Thyroid gland (tissue), 4 donors: ENCODE data around the gene MYOG.

Source experiments
- POLR2A ChIP-seq, 2 donors: fragments of 450-650 bp; IDR thresholded peaks; one replicate each; pipeline ENCODE4 v1.6.1; 2017; ENCODE audit warnings: antibody characterized with exemption in 2 of 2, mild to moderate bottlenecking in 2 of 2, moderate library complexity in 1 of 2
- TF ChIP-seq, protein P1 (sequence below), 6 experiments: fragments of 200-600 bp in 3 of 6; fragments of 450-650 bp in 3 of 6; sonication (generic) in 3 of 6; IDR thresholded peaks; one replicate each; pipeline ENCODE4 v1.5.1; 2016 to 2019; ENCODE audit warnings: antibody characterized with exemption in 6 of 6, mild to moderate bottlenecking in 2 of 6, inconsistent platforms in 1 of 6, moderate library complexity in 1 of 6

DNA sequence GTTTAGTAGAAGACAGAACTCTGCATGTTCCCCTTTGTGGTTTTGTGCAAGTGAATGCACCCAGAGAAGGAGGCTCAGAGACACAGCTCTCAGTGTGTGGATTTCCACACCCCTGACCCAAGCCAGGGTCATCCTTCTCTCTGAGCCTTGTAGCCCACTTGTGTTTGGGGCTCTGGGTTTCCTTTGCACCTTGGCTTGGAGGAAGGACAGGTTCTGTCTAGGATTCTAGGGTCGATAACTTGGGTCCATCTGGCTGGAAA is 27.2 kb downstream of the MYOG start:
- TF ChIP-seq, protein P1, sequence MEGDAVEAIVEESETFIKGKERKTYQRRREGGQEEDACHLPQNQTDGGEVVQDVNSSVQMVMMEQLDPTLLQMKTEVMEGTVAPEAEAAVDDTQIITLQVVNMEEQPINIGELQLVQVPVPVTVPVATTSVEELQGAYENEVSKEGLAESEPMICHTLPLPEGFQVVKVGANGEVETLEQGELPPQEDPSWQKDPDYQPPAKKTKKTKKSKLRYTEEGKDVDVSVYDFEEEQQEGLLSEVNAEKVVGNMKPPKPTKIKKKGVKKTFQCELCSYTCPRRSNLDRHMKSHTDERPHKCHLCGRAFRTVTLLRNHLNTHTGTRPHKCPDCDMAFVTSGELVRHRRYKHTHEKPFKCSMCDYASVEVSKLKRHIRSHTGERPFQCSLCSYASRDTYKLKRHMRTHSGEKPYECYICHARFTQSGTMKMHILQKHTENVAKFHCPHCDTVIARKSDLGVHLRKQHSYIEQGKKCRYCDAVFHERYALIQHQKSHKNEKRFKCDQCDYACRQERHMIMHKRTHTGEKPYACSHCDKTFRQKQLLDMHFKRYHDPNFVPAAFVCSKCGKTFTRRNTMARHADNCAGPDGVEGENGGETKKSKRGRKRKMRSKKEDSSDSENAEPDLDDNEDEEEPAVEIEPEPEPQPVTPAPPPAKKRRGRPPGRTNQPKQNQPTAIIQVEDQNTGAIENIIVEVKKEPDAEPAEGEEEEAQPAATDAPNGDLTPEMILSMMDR (IDR thresholded peaks at IDR 0.05) = no peak
- TF ChIP-seq POLR2A (IDR thresholded peaks at IDR 0.05) = no peak
